Measurements from ENCODE around the gene C8A. TPM values are rescaled to one million over a fixed set of nuclear protein-coding genes. Genes with fewer than 3 reads are reported as not detected.

Gene C8A
- polyA plus RNA-seq (2013, experiment 1 of 2): not detected
- not detected for polyA plus RNA-seq (2013, experiment 2 of 2)

DNA sequence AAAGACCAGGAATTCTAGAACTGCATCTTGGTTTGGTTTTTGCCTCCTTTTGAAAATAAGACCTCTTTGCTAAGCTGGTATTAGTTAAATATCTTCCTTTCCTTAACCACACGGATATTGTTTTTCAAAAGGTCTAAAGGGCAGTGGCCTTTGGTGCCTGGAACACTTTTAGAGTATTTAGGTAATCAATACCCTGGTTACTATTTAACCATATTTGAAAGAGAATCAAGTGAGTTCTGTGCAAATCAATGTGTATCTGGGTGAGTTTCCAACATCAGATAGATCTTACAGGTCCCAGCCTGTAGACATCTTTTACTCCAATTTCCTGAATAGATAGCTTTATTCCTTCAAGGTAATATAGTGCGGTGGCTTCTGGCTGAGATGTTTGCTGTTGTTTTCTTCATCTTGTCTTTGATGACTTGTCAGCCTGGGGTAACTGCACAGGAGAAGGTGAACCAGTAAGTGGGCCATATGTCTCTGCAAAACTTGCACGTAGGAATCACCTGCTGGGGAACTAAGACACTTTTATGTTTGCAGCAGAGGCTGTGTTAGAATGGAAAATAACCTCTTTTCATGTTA lies at the start of gene C8A:
TSS of gene C8A (plus strand) at position 277 of the 579 bp plus-strand sequence. CDS start at position 382, 105 bp downstream.
- no peak within 1 kb of the TSS for H3K27ac ChIP-seq (replicated peaks; ENCODE audit: low read length)
- no peak within 1 kb of the TSS for H3K4me2 ChIP-seq (ENCODE audit: insufficient read depth, low read length, poor library complexity, severe bottlenecking)
- whole genome bisulfite sequencing, 2 donors (ENCODE audit: extremely low coverage in 2 of 2, insufficient read length in 2 of 2, insufficient replicate concordance in 1 of 2): no CpG with 5 or more reads among the region's 3 CpGs
- no peak within 1 kb of the TSS for H4K91ac ChIP-seq (ENCODE audit: low read depth, low read length, poor library complexity)
- no peaks in the 10 kb centered on the region for H3K79me1 ChIP-seq (ENCODE audit: low read depth, low read length)
- H3K27me3 ChIP-seq (ENCODE audit: control insufficient read depth in 3 of 3, insufficient read depth in 3 of 3, low read depth in 1 of 3, low read length in 3 of 3): peaks cover 0 to 13% (median 0%) of the 10 kb centered on the region in 3 experiments
- H3K4me1 ChIP-seq (ENCODE audit: control insufficient read depth in 2 of 2, insufficient read depth in 1 of 2, low read depth in 1 of 2, low read length in 2 of 2): peaks cover 0 to 5% of the 10 kb centered on the region in 2 donors
- H3K14ac ChIP-seq (ENCODE audit: low read length): no peak within 1 kb of the TSS
- no peak for DNase-seq (ENCODE audit: low spot score)
- H3K4me3 ChIP-seq (ENCODE audit: low read length in 2 of 2): no peak within 1 kb of the TSS
- H2AK5ac ChIP-seq (ENCODE audit: low read depth, low read length): no peak within 1 kb of the TSS
- H3K9ac ChIP-seq (ENCODE audit: low read depth, low read length, poor library complexity): no peak within 1 kb of the TSS
- H2BK120ac ChIP-seq (ENCODE audit: low read depth, low read length): no peak within 1 kb of the TSS
- H3K23ac ChIP-seq (ENCODE audit: low read depth, low read length, poor library complexity): no peak within 1 kb of the TSS
- no peak within 1 kb of the TSS for H2BK12ac ChIP-seq (ENCODE audit: low read length)
- H2AFZ ChIP-seq (ENCODE audit: low read length): no peak within 1 kb of the TSS
- H2BK15ac ChIP-seq (ENCODE audit: low read length): no peak within 1 kb of the TSS
- no peak within 1 kb of the TSS for H3K18ac ChIP-seq (ENCODE audit: low read length)
- no peaks in the 10 kb centered on the region for H3K36me3 ChIP-seq (replicated peaks in 1 of 2; ENCODE audit: control insufficient read depth in 2 of 2, insufficient read depth in 2 of 2, low read length in 2 of 2)
- no peak within 1 kb of the TSS for H4K8ac ChIP-seq (ENCODE audit: low read depth, low read length)
- no peak within 1 kb of the TSS for H3K4ac ChIP-seq (ENCODE audit: low read length)
- H2BK5ac ChIP-seq (ENCODE audit: low read length): no peak within 1 kb of the TSS
- no peaks in the 10 kb centered on the region for H3K9me3 ChIP-seq (replicated peaks in 1 of 2; ENCODE audit: control insufficient read depth in 2 of 2, insufficient read depth in 1 of 2, low read depth in 1 of 2, low read length in 2 of 2)

DNA sequence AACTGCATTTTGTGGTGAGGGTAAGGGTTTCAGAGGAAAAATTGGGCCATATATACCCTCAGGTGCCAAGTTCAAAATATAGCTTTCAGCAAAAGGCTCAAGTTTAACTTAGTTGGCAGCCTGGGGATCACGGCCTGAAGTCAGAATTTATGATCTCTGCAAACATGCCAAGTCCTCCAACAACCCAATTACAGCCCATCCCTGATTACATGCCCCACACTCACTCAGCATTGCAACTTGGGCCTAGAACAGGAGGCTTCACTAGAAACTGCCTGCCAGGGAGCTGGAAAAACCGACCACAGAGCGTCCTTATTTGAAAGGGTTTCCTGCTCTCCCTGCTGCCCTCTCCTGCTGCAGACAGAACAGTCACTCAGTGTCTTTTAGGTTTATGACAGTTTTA lies 47.8 kb upstream of the C8A start:
- Histone ChIP-seq H3K27ac (replicated peaks; ENCODE audit: low read length) (no peak overlapping the region), H3K23ac (ENCODE audit: low read depth, low read length, poor library complexity) (no peak overlapping the region), H3K14ac (ENCODE audit: low read length) (no peak overlapping the region), H2BK12ac (ENCODE audit: low read length) (no peak overlapping the region), H3K4ac (ENCODE audit: low read length) (no peak overlapping the region), H2BK15ac (ENCODE audit: low read length) (no peak overlapping the region), H3K9ac (ENCODE audit: low read depth, low read length, poor library complexity) (no peak overlapping the region), H3K9me3 (replicated peaks in 1 of 2; ENCODE audit: control insufficient read depth in 2 of 2, insufficient read depth in 1 of 2, low read depth in 1 of 2, low read length in 2 of 2) (peaks cover 0 to 1% of the 10 kb centered on the region in 2 donors), H3K4me2 (ENCODE audit: insufficient read depth, low read length, poor library complexity, severe bottlenecking) (no peak overlapping the region), H4K8ac (ENCODE audit: low read depth, low read length) (no peak overlapping the region), H4K91ac (ENCODE audit: low read depth, low read length, poor library complexity) (no peak overlapping the region), H2BK120ac (ENCODE audit: low read depth, low read length) (no peak overlapping the region), H2BK5ac (ENCODE audit: low read length) (no peak overlapping the region), H3K4me1 (ENCODE audit: control insufficient read depth in 2 of 2, insufficient read depth in 1 of 2, low read depth in 1 of 2, low read length in 2 of 2) (peaks cover 0 to 4% of the 10 kb centered on the region in 2 donors), H3K36me3 (replicated peaks in 1 of 2; ENCODE audit: control insufficient read depth in 2 of 2, insufficient read depth in 2 of 2, low read length in 2 of 2) (no peaks in the 10 kb centered on the region), H2AFZ (ENCODE audit: low read length) (no peak overlapping the region), H3K79me1 (ENCODE audit: low read depth, low read length) (no peaks in the 10 kb centered on the region), H3K27me3 (ENCODE audit: control insufficient read depth in 3 of 3, insufficient read depth in 3 of 3, low read depth in 1 of 3, low read length in 3 of 3) (peaks cover 0 to 13% (median 0%) of the 10 kb centered on the region in 3 experiments), H3K18ac (ENCODE audit: low read length) (no peak overlapping the region), H2AK5ac (ENCODE audit: low read depth, low read length) (no peak overlapping the region), H3K4me3 (ENCODE audit: low read length in 2 of 2) (no peak overlapping the region)
- no peak for DNase-seq (ENCODE audit: low spot score)
- WGBS, 2 donors (ENCODE audit: extremely low coverage in 2 of 2, insufficient read length in 2 of 2, insufficient replicate concordance in 1 of 2): no CpG with 5 or more reads among the region's 3 CpGs

DNA sequence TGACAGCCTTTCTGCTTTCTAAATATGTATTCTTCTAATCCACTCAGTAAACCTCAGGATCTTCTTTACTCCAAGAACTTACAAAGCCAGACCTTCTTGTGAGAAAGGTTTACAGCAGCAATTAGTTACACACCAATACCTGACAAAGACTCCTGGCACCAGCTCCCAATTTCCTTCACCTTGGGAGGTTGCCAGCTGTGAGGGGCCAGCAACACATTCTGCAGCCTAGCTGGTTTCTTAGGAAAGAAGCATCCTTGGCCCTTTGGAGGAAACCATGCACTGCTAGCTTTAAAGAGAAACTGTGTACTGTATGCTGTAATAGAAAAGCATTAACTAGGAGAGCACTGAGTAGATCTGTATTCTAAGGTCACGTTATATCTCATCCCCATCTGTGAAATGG lies 46.2 kb upstream of the C8A start:
- Histone ChIP-seq H3K18ac (ENCODE audit: low read length) (no peak overlapping the region), H4K8ac (ENCODE audit: low read depth, low read length) (no peak overlapping the region)
- WGBS, 2 donors (ENCODE audit: extremely low coverage in 2 of 2, insufficient read length in 2 of 2, insufficient replicate concordance in 1 of 2): no CpG with 5 or more reads among the region's 1 CpG

DNA sequence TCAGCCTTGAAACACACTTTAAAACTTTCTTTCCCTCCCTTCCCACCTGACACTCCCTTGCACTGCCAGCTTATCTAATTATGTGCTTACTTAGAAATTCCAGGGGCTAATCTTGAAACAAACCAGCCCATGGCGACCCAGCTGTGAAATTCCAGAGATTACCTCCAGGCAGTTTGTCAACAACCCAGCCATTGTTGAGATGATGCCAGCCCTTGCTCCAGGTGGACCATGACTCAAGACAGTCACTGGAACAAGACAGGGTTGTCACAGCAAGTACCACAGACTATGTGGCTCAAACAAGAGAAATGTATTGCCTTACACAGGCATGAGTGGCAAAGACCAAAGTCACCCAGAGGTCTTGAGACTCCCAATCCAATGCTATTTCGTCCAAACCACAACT lies 43.3 kb upstream of the C8A start:
- H3K14ac ChIP-seq (ENCODE audit: low read length): no peak overlapping the region
- H3K23ac ChIP-seq (ENCODE audit: low read depth, low read length, poor library complexity): no peak overlapping the region
- H3K18ac ChIP-seq (ENCODE audit: low read length): no peak overlapping the region
- no peak overlapping the region for H2AFZ ChIP-seq (ENCODE audit: low read length)
- H2BK15ac ChIP-seq (ENCODE audit: low read length): no peak overlapping the region
- no peak overlapping the region for H4K91ac ChIP-seq (ENCODE audit: low read depth, low read length, poor library complexity)
- H3K4ac ChIP-seq (ENCODE audit: low read length): no peak overlapping the region
- H3K36me3 ChIP-seq (replicated peaks in 1 of 2; ENCODE audit: control insufficient read depth in 2 of 2, insufficient read depth in 2 of 2, low read length in 2 of 2): no peaks in the 10 kb centered on the region
- peaks cover 0 to 4% of the 10 kb centered on the region in 2 donors for H3K4me1 ChIP-seq (ENCODE audit: control insufficient read depth in 2 of 2, insufficient read depth in 1 of 2, low read depth in 1 of 2, low read length in 2 of 2)
- H3K27me3 ChIP-seq (ENCODE audit: control insufficient read depth in 3 of 3, insufficient read depth in 3 of 3, low read depth in 1 of 3, low read length in 3 of 3): peaks cover 0 to 13% (median 0%) of the 10 kb centered on the region in 3 experiments
- no peak for DNase-seq (ENCODE audit: low spot score)
- H2BK5ac ChIP-seq (ENCODE audit: low read length): no peak overlapping the region
- no peak overlapping the region for H2AK5ac ChIP-seq (ENCODE audit: low read depth, low read length)
- no peak overlapping the region for H2BK120ac ChIP-seq (ENCODE audit: low read depth, low read length)
- no peak overlapping the region for H4K8ac ChIP-seq (ENCODE audit: low read depth, low read length)
- no peaks in the 10 kb centered on the region for H3K79me1 ChIP-seq (ENCODE audit: low read depth, low read length)
- H3K9ac ChIP-seq (ENCODE audit: low read depth, low read length, poor library complexity): no peak overlapping the region
- no peak overlapping the region for H2BK12ac ChIP-seq (ENCODE audit: low read length)
- H3K9me3 ChIP-seq (replicated peaks in 1 of 2; ENCODE audit: control insufficient read depth in 2 of 2, insufficient read depth in 1 of 2, low read depth in 1 of 2, low read length in 2 of 2): peaks cover 0 to 3% of the 10 kb centered on the region in 2 donors
- WGBS, 2 donors (ENCODE audit: extremely low coverage in 2 of 2, insufficient read length in 2 of 2, insufficient replicate concordance in 1 of 2): no CpG with 5 or more reads among the region's 2 CpGs
- H3K4me3 ChIP-seq (ENCODE audit: low read length in 2 of 2): no peak overlapping the region
- no peak overlapping the region for H3K27ac ChIP-seq (replicated peaks; ENCODE audit: low read length)
- no peak overlapping the region for H3K4me2 ChIP-seq (ENCODE audit: insufficient read depth, low read length, poor library complexity, severe bottlenecking)

More for the DNA sequence above, 46.2 kb upstream of the C8A start:
- Histone ChIP-seq H3K4me2 (ENCODE audit: insufficient read depth, low read length, poor library complexity, severe bottlenecking) (no peak overlapping the region), H2BK5ac (ENCODE audit: low read length) (no peak overlapping the region), H3K4me3 (ENCODE audit: low read length in 2 of 2) (no peak overlapping the region), H3K4me1 (ENCODE audit: control insufficient read depth in 2 of 2, insufficient read depth in 1 of 2, low read depth in 1 of 2, low read length in 2 of 2) (peaks cover 0 to 4% of the 10 kb centered on the region in 2 donors), H3K27ac (replicated peaks; ENCODE audit: low read length) (no peak overlapping the region), H2AFZ (ENCODE audit: low read length) (no peak overlapping the region), H3K9me3 (replicated peaks in 1 of 2; ENCODE audit: control insufficient read depth in 2 of 2, insufficient read depth in 1 of 2, low read depth in 1 of 2, low read length in 2 of 2) (peaks cover 0 to 1% of the 10 kb centered on the region in 2 donors), H4K91ac (ENCODE audit: low read depth, low read length, poor library complexity) (no peak overlapping the region), H2BK120ac (ENCODE audit: low read depth, low read length) (no peak overlapping the region), H3K23ac (ENCODE audit: low read depth, low read length, poor library complexity) (no peak overlapping the region), H3K9ac (ENCODE audit: low read depth, low read length, poor library complexity) (no peak overlapping the region), H3K27me3 (ENCODE audit: control insufficient read depth in 3 of 3, insufficient read depth in 3 of 3, low read depth in 1 of 3, low read length in 3 of 3) (peaks cover 0 to 13% (median 0%) of the 10 kb centered on the region in 3 experiments), H3K4ac (ENCODE audit: low read length) (no peak overlapping the region), H3K79me1 (ENCODE audit: low read depth, low read length) (no peaks in the 10 kb centered on the region), H3K36me3 (replicated peaks in 1 of 2; ENCODE audit: control insufficient read depth in 2 of 2, insufficient read depth in 2 of 2, low read length in 2 of 2) (no peaks in the 10 kb centered on the region), H2BK15ac (ENCODE audit: low read length) (no peak overlapping the region), H3K14ac (ENCODE audit: low read length) (no peak overlapping the region), H2BK12ac (ENCODE audit: low read length) (no peak overlapping the region), H2AK5ac (ENCODE audit: low read depth, low read length) (no peak overlapping the region)
- DNase-seq (ENCODE audit: low spot score): no peak

Measured in neuronal stem cell (in vitro differentiated cells).